HCT116 (cell line): ENCODE measurements around the gene NT5C3B. TPM values are rescaled to one million over a fixed set of nuclear protein-coding genes. Genes with fewer than 3 reads are reported as not detected.

Source experiments
- ATAC-seq: fragments of 200-7000 bp; cut with Tn5 transposase; 2 replicates; pipeline ENCODE4 v1.9.1; 2020; ENCODE audit warnings: mild to moderate bottlenecking, moderate library complexity
- BruUV-seq: library from RNA; stranded (reverse); fragments of 400-500 nt; replicated peaks from 2 replicates; lab custom pipeline; 2021; lab: Mats Ljungman, UMichigan
- CTCF ChIA-PET: fragments of 300-600 bp; sonication (Branson Sonifier 250); formaldehyde crosslinking; loops from one replicate; lab custom pipeline; 2021; ENCODE audit warnings: antibody characterized with exemption; lab: Charles Lee
- POLR2A ChIA-PET: fragments of 300-600, 350-600 bp; sonication (Branson Sonifier 250); formaldehyde crosslinking; loops from one replicate; lab custom pipeline; 2021; ENCODE audit warnings: antibody characterized with exemption; lab: Charles Lee
- RAD21 ChIA-PET, 2 experiments: fragments of 300-600 bp; sonication (Branson Sonifier 250); formaldehyde crosslinking; loops; one replicate each; lab custom pipeline; 2023; ENCODE audit warnings: low total read pairs in 2 of 2; ENCODE audit not compliant: uncharacterized antibody in 2 of 2, unreplicated experiment in 2 of 2, low non-redundant PET in 1 of 2; lab: Charles Lee
- DNase-seq: peaks from one replicate; pipeline ENCODE4 v3.0.0-alpha.2; 2010; ENCODE audit warnings: low read depth, low spot score
- H2AFZ ChIP-seq: fragments of 200-600 bp; shearing (Covaris generic), sonication (generic); 2 replicates; pipeline ENCODE4 v1.6.1; 2017; ENCODE audit warnings: low read depth, mixed run types, mixed read lengths, antibody characterized with exemption, low read length; ENCODE audit not compliant: poor library complexity, severe bottlenecking
- H3K27ac ChIP-seq: 2 replicates; pipeline ENCODE4 v1.5.1; 2012; ENCODE audit warnings: low read depth, low read length
- H3K27me3 ChIP-seq: fragments of 200-600 bp; sonication (generic); 2 replicates; pipeline ENCODE4 v1.6.1; 2016; ENCODE audit warnings: mixed run types, low read length, mixed read lengths; ENCODE audit not compliant: insufficient read depth
- H3K36me3 ChIP-seq, 2 experiments: fragments of 200-500 bp in 1 of 2; fragments of 200-600 bp in 1 of 2; sonication (Bioruptor generic) in 1 of 2; sonication (generic) in 1 of 2; 2 replicates each; pipeline versions ENCODE4 v1.5.1 to v1.6.1; 2014 to 2016; ENCODE audit warnings: low read length in 2 of 2, inconsistent platforms in 1 of 2, mixed read lengths in 1 of 2, mixed run types in 1 of 2; ENCODE audit not compliant: insufficient read depth in 2 of 2, control insufficient read depth in 1 of 2
- H3K4me1 ChIP-seq, 2 experiments: fragments of 200-600 bp in 1 of 2; sonication (generic) in 1 of 2; 2 replicates each; pipeline versions ENCODE4 v1.5.1 to v1.6.1; 2012 to 2017; ENCODE audit warnings: low read length in 2 of 2, inconsistent platforms in 1 of 2, mild to moderate bottlenecking in 1 of 2, mixed read lengths in 1 of 2, mixed run types in 1 of 2, moderate library complexity in 1 of 2; ENCODE audit not compliant: insufficient read depth in 2 of 2, control insufficient read depth in 1 of 2
- H3K4me2 ChIP-seq: fragments of 200-600 bp; sonication (generic); 2 replicates; pipeline ENCODE4 v1.6.1; 2017; ENCODE audit warnings: mixed run types, low read length, mixed read lengths
- H3K4me3 ChIP-seq, 2 experiments: fragments of 200-600 bp in 1 of 2; sonication (generic) in 1 of 2; replicated peaks in 1 of 2; 2 replicates each; pipeline ENCODE4 v1.5.1; 2011 to 2016; ENCODE audit warnings: low read length in 2 of 2, control low read depth in 1 of 2, low read depth in 1 of 2, mild to moderate bottlenecking in 1 of 2, mixed read lengths in 1 of 2, mixed run types in 1 of 2
- H3K79me2 ChIP-seq: fragments of 200-600 bp; sonication (generic); 2 replicates; pipeline ENCODE4 v1.6.1; 2017; ENCODE audit warnings: mild to moderate bottlenecking, mixed run types, low read length, moderate library complexity, mixed read lengths; ENCODE audit not compliant: insufficient read depth
- H3K9ac ChIP-seq: fragments of 200-600 bp; sonication (generic); 2 replicates; pipeline ENCODE4 v1.6.1; 2016; ENCODE audit warnings: low read length, mixed read lengths
- H3K9me2 ChIP-seq: fragments of 200-600 bp; sonication (generic), shearing (Covaris generic); 2 replicates; pipeline ENCODE4 v1.6.1; 2017; ENCODE audit warnings: mixed run types, mild to moderate bottlenecking, moderate library complexity; ENCODE audit not compliant: insufficient read depth
- H3K9me3 ChIP-seq, 2 experiments: fragments of 200-500 bp in 1 of 2; fragments of 200-600 bp in 1 of 2; sonication (Bioruptor generic) in 1 of 2; sonication (generic) in 1 of 2; 2 replicates each; pipeline ENCODE4 v1.6.1; 2014 to 2017; ENCODE audit warnings: low read length in 2 of 2, mixed read lengths in 2 of 2, inconsistent platforms in 1 of 2, low read depth in 1 of 2, mild to moderate bottlenecking in 1 of 2, mixed run types in 1 of 2, moderate library complexity in 1 of 2; ENCODE audit not compliant: control insufficient read depth in 1 of 2, insufficient read depth in 1 of 2
- H4K20me1 ChIP-seq: fragments of 200-600 bp; sonication (generic), shearing (Covaris generic); 2 replicates; pipeline ENCODE4 v1.6.1; 2017; ENCODE audit warnings: mixed run types, mild to moderate bottlenecking, moderate library complexity; ENCODE audit not compliant: insufficient read depth
- CEBPB ChIP-seq: IDR thresholded peaks from 2 replicates; pipeline ENCODE4 v1.6.1; 2012; ENCODE audit warnings: low read depth
- RAD21 ChIP-seq: IDR thresholded peaks from 2 replicates; pipeline ENCODE4 v1.6.1; 2012; ENCODE audit warnings: low read depth, mild to moderate bottlenecking
- SRF ChIP-seq: IDR thresholded peaks from 2 replicates; pipeline ENCODE4 v1.6.1; 2012; ENCODE audit warnings: low read depth
- YY1 ChIP-seq: IDR thresholded peaks from 2 replicates; pipeline ENCODE4 v1.6.1; 2011; ENCODE audit warnings: low read length, low read depth, moderate library complexity, mild to moderate bottlenecking; ENCODE audit not compliant: insufficient replicate concordance; ENCODE audit errors: extremely low read depth
- intact Hi-C: fragments of 100-400 bp; cut with micrococcal nuclease; formaldehyde crosslinking; loops from 2 replicates; pipeline ENCODE4 v1.10.0; 2022
- total RNA-seq: library from RNA; stranded (reverse); gene quantifications from one replicate; pipeline ENCODE4 v1.2.1, GENCODE V29; 2021; ENCODE audit not compliant: unreplicated experiment
- TF ChIP-seq, protein P1 (sequence below), 3 experiments: fragments of 200-600 bp in 1 of 3; sonication (generic) in 1 of 3; IDR thresholded peaks in 2 of 3; conservative IDR thresholded peaks in 1 of 3; 2 replicates each; pipeline ENCODE4 v1.5.1; 2012 to 2017; ENCODE audit warnings: low read depth in 2 of 3, low read length in 2 of 3, antibody characterized with exemption in 1 of 3, borderline replicate concordance in 1 of 3, control low read depth in 1 of 3, mild to moderate bottlenecking in 1 of 3, mixed read lengths in 1 of 3, mixed run types in 1 of 3, moderate library complexity in 1 of 3; ENCODE audit not compliant: insufficient read depth in 1 of 3
- TF ChIP-seq, protein P2 (sequence below): IDR thresholded peaks from 2 replicates; pipeline ENCODE4 v1.6.1; 2011; ENCODE audit warnings: mild to moderate bottlenecking, low read length, moderate library complexity; ENCODE audit not compliant: insufficient replicate concordance; ENCODE audit errors: extremely low read depth

NT5C3B gene
- total RNA-seq, 1 experiment from 2014 or later: 110 TPM

DNA sequence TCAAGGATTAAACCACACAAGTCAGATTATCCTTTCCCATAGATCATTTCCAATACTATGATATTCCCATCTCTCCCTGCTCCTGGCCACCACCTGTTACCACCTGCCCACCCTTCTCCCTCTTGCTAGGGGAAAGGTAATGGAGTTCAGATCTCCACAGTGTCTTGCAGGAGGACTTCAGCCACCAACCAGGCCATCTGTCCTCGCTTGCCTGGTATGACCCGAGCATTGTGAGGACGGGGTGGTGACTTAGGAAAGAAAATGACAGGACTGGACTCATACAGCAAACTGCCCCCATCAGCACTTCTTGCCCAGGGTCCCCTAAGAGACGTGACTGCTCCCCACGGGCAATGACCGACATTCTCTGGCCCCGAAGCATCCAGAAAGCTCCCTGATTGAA is 12.5 kb downstream of the NT5C3B start:
- Histone ChIP-seq H2AFZ (no peak overlapping the region), H3K27me3 (no peaks in the 10 kb centered on the region), H3K4me3 (no peak overlapping the region), H3K9me2 (no peaks in the 10 kb centered on the region), H3K9me3 (no peaks in the 10 kb centered on the region)
- no peak for DNase-seq
- intact Hi-C loops: no loop called here
- POLR2A ChIA-PET: no interaction called here
- TF ChIP-seq SRF (no peak), YY1 (no peak), CEBPB (no peak), RAD21 (no peak)
- TF ChIP-seq, protein P1, sequence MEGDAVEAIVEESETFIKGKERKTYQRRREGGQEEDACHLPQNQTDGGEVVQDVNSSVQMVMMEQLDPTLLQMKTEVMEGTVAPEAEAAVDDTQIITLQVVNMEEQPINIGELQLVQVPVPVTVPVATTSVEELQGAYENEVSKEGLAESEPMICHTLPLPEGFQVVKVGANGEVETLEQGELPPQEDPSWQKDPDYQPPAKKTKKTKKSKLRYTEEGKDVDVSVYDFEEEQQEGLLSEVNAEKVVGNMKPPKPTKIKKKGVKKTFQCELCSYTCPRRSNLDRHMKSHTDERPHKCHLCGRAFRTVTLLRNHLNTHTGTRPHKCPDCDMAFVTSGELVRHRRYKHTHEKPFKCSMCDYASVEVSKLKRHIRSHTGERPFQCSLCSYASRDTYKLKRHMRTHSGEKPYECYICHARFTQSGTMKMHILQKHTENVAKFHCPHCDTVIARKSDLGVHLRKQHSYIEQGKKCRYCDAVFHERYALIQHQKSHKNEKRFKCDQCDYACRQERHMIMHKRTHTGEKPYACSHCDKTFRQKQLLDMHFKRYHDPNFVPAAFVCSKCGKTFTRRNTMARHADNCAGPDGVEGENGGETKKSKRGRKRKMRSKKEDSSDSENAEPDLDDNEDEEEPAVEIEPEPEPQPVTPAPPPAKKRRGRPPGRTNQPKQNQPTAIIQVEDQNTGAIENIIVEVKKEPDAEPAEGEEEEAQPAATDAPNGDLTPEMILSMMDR (IDR thresholded peaks at IDR 0.05 in 2 of 3, conservative IDR thresholded peaks at IDR 0.05 in 1 of 3; ENCODE audit: borderline replicate concordance in 1 of 3, insufficient read depth in 1 of 3, low read depth in 2 of 3, low read length in 2 of 3): no peak
- TF ChIP-seq, protein P2, sequence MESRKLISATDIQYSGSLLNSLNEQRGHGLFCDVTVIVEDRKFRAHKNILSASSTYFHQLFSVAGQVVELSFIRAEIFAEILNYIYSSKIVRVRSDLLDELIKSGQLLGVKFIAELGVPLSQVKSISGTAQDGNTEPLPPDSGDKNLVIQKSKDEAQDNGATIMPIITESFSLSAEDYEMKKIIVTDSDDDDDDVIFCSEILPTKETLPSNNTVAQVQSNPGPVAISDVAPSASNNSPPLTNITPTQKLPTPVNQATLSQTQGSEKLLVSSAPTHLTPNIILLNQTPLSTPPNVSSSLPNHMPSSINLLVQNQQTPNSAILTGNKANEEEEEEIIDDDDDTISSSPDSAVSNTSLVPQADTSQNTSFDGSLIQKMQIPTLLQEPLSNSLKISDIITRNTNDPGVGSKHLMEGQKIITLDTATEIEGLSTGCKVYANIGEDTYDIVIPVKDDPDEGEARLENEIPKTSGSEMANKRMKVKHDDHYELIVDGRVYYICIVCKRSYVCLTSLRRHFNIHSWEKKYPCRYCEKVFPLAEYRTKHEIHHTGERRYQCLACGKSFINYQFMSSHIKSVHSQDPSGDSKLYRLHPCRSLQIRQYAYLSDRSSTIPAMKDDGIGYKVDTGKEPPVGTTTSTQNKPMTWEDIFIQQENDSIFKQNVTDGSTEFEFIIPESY: no peak
- TF ChIP-seq, all 23 proteins: peak for 0
- BruUV-seq: no TSS peak
- H3K4me1 ChIP-seq: no peaks in the 10 kb centered on the region
- no peaks in the 10 kb centered on the region for H3K79me2 ChIP-seq
- H3K36me3 ChIP-seq: peaks cover 7 to 13% of the 10 kb centered on the region in 2 experiments
- no peak overlapping the region for H3K27ac ChIP-seq
- ChIA-PET RAD21 (no interaction called here), CTCF (no interaction called here)
- H4K20me1 ChIP-seq: no peaks in the 10 kb centered on the region
- no peak overlapping the region for H3K9ac ChIP-seq
- H3K4me2 ChIP-seq: no peak overlapping the region
- ATAC-seq: no peak; the same call in 1 of the 2 replicates
